Astrocyte (in vitro differentiated cells and primary cell): Measurements from ENCODE around the gene CAPN12.

Experiments
- EZH2 ChIP-seq: IDR thresholded peaks from 2 replicates; pipeline ENCODE4 v1.6.1; 2012; ENCODE audit warnings: mild to moderate bottlenecking, low read length, inconsistent platforms; ENCODE audit not compliant: insufficient read depth
- TF ChIP-seq, protein P1 (sequence below): IDR thresholded peaks from 2 replicates; pipeline ENCODE4 v1.5.1; 2011; ENCODE audit warnings: low read depth, mild to moderate bottlenecking, inconsistent platforms, low read length, moderate library complexity; ENCODE audit not compliant: insufficient read depth

DNA sequence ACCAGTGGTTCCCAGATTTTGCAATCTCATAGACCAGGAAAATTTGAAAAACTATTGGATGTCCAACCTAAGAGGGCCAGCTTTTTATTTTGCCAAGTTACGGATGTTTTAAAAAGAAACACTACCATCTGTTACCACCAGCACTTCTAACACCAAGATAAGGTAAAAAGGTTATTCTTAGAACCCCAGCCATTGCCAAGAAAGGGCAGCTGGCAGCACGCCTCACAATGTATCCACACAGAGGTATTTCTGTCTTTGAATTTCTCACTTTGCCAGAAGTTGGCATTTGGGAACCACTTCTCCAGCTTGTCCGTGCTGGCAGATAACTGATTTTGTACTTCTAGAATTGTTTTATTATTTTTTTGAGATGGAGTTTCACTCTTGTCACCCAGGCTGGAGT, 28.7 kb downstream of the CAPN12 start:
- TF ChIP-seq EZH2, result no peak
- TF ChIP-seq, protein P1, sequence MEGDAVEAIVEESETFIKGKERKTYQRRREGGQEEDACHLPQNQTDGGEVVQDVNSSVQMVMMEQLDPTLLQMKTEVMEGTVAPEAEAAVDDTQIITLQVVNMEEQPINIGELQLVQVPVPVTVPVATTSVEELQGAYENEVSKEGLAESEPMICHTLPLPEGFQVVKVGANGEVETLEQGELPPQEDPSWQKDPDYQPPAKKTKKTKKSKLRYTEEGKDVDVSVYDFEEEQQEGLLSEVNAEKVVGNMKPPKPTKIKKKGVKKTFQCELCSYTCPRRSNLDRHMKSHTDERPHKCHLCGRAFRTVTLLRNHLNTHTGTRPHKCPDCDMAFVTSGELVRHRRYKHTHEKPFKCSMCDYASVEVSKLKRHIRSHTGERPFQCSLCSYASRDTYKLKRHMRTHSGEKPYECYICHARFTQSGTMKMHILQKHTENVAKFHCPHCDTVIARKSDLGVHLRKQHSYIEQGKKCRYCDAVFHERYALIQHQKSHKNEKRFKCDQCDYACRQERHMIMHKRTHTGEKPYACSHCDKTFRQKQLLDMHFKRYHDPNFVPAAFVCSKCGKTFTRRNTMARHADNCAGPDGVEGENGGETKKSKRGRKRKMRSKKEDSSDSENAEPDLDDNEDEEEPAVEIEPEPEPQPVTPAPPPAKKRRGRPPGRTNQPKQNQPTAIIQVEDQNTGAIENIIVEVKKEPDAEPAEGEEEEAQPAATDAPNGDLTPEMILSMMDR, result no peak
